OCI-LY1 (cell line): Measurements from ENCODE around the gene PARN.

Experiments used
- CTCF ChIP-seq: fragments of 200-600 bp; sonication (generic), shearing (Covaris generic); IDR thresholded peaks from 2 replicates; pipeline ENCODE4 v1.5.1; 2017; ENCODE audit warnings: mild to moderate bottlenecking, antibody characterized with exemption, low read length, moderate library complexity, mixed read lengths
- EZH2 ChIP-seq: fragments of 200-600 bp; sonication (generic), shearing (Covaris generic); IDR thresholded peaks from 2 replicates; pipeline ENCODE4 v1.8.0; 2017; ENCODE audit warnings: borderline replicate concordance, mixed run types, mild to moderate bottlenecking, antibody characterized with exemption, low read length, moderate library complexity, mixed read lengths

GRCh38 chr16:14394834-14395233 is 235.2 kb downstream of the PARN start:
- no peak for TF ChIP-seq CTCF
- TF ChIP-seq EZH2: no peak
